DND-41 (cell line): ENCODE measurements around the gene MYO1B.

Source experiments
- ATAC-seq: fragments of 200-7000 bp; cut with Tn5 transposase; 3 replicates; pipeline ENCODE4 v1.9.1; 2021; ENCODE audit warnings: low read depth; ENCODE audit not compliant: insufficient read depth
- DNase-seq: peaks from one replicate; pipeline ENCODE4 v3.0.0-alpha.2; 2020
- H2AFZ ChIP-seq: 2 replicates; pipeline ENCODE4 v1.6.0; 2012; ENCODE audit warnings: low read depth, low read length
- H3K27ac ChIP-seq: 2 replicates; pipeline ENCODE4 v1.5.1; 2012; ENCODE audit warnings: low read length, inconsistent platforms
- H3K27me3 ChIP-seq: fragments of 200-600 bp; sonication (generic); 2 replicates; pipeline ENCODE4 v1.6.0; 2012; ENCODE audit warnings: low read length, mild to moderate bottlenecking, inconsistent platforms; ENCODE audit not compliant: insufficient read depth, poor library complexity
- H3K36me3 ChIP-seq: 2 replicates; pipeline ENCODE4 v1.5.1; 2012; ENCODE audit warnings: low read length, inconsistent platforms; ENCODE audit not compliant: insufficient read depth
- H3K4me1 ChIP-seq: 2 replicates; pipeline ENCODE4 v1.5.1; 2012; ENCODE audit warnings: mild to moderate bottlenecking, low read length; ENCODE audit not compliant: insufficient read depth
- H3K4me2 ChIP-seq: 2 replicates; pipeline ENCODE4 v1.6.0; 2012; ENCODE audit warnings: mild to moderate bottlenecking, moderate library complexity, low read length, inconsistent platforms; ENCODE audit not compliant: insufficient read depth
- H3K4me3 ChIP-seq, 2 experiments: fragments of 200-600 bp in 1 of 2; shearing (Covaris generic) in 1 of 2; 2 replicates each; pipeline ENCODE4 v1.5.1; 2012 to 2016; ENCODE audit warnings: inconsistent platforms in 2 of 2, low read length in 2 of 2, mild to moderate bottlenecking in 2 of 2, low read depth in 1 of 2, moderate library complexity in 1 of 2
- H3K79me2 ChIP-seq: 2 replicates; pipeline ENCODE4 v1.6.0; 2012; ENCODE audit warnings: low read length, inconsistent platforms; ENCODE audit not compliant: insufficient read depth
- H3K9ac ChIP-seq: 2 replicates; pipeline ENCODE4 v1.6.0; 2012; ENCODE audit warnings: low read depth, mild to moderate bottlenecking, inconsistent platforms, low read length, moderate library complexity
- H3K9me3 ChIP-seq: 2 replicates; pipeline ENCODE4 v1.5.1; 2012; ENCODE audit warnings: low read length, moderate library complexity, mild to moderate bottlenecking, inconsistent platforms; ENCODE audit not compliant: insufficient read depth, severe bottlenecking
- H4K20me1 ChIP-seq: 2 replicates; pipeline ENCODE4 v1.6.0; 2012; ENCODE audit warnings: low read length; ENCODE audit not compliant: insufficient read depth
- EZH2 ChIP-seq: IDR thresholded peaks from 3 replicates; pipeline ENCODE4 v1.6.1; 2012; ENCODE audit warnings: borderline replicate concordance, low read depth, mild to moderate bottlenecking, moderate library complexity, low read length, inconsistent platforms; ENCODE audit not compliant: severe bottlenecking
- TF ChIP-seq, protein P1 (sequence below): IDR thresholded peaks from 2 replicates; pipeline ENCODE4 v1.5.1; 2012; ENCODE audit warnings: borderline replicate concordance, low read length, moderate library complexity, mild to moderate bottlenecking; ENCODE audit not compliant: poor library complexity, severe bottlenecking; ENCODE audit errors: extremely low read depth

Gene MYO1B

DNA sequence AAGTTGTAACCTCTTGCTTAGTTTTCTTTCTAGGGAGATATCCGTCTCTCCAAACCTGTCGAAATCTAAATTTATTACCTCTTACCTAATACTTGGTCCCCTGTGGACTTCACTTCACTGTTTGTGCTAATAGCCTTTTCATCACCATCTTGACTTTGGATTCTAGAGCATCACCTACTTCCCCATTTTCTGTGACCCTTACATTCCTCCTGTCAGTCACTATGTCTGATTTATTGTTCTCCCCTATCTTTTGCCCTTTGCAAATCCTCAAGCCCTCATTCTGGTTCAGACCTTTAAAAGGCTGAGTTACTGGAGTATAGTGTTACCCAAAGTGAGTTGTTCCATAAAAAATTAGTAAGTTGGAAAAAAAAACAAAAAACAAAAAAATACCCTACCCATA, 7.5 kb downstream of the MYO1B start:
- ATAC-seq (no peak), DNase-seq (no peak)
- no peaks in the 10 kb centered on the region for H3K27me3 ChIP-seq
- no peaks in the 10 kb centered on the region for H3K36me3 ChIP-seq
- peaks cover 5% of the 10 kb centered on the region; the same call in 1 of the 2 replicates for H4K20me1 ChIP-seq
- H3K4me3 ChIP-seq, result no peak overlapping the region
- no peaks in the 10 kb centered on the region for H3K9me3 ChIP-seq
- H2AFZ ChIP-seq, result no peak overlapping the region
- TF ChIP-seq, protein P1, sequence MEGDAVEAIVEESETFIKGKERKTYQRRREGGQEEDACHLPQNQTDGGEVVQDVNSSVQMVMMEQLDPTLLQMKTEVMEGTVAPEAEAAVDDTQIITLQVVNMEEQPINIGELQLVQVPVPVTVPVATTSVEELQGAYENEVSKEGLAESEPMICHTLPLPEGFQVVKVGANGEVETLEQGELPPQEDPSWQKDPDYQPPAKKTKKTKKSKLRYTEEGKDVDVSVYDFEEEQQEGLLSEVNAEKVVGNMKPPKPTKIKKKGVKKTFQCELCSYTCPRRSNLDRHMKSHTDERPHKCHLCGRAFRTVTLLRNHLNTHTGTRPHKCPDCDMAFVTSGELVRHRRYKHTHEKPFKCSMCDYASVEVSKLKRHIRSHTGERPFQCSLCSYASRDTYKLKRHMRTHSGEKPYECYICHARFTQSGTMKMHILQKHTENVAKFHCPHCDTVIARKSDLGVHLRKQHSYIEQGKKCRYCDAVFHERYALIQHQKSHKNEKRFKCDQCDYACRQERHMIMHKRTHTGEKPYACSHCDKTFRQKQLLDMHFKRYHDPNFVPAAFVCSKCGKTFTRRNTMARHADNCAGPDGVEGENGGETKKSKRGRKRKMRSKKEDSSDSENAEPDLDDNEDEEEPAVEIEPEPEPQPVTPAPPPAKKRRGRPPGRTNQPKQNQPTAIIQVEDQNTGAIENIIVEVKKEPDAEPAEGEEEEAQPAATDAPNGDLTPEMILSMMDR, result no peak
- no peak for TF ChIP-seq EZH2
- no peak overlapping the region for H3K4me2 ChIP-seq
- H3K9ac ChIP-seq, result no peak overlapping the region
- H3K79me2 ChIP-seq, result 0 out of 2 replicates have a peak, but pooled peaks cover 2% of the 10 kb centered on the region
- no peak overlapping the region for H3K27ac ChIP-seq
- H3K4me1 ChIP-seq, result no peaks in the 10 kb centered on the region

DNA sequence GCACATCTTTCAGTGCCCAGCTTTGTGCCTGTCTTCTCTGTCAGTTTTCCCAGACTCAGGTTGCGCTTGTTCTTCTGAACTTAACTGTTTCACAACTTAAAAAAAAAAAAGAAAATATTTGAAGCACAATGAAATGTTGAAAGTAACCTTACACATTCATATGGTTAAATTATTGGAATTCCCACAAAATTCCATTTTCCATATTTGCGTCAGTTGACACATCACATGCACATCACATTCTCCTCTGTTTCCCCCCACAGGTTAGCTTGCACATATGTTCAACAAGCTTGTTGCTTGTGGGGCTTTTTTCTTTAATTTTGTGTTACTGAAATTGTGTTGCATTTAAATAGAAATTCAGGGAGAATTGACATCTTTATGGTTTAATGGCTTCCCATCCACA, 8.3 kb downstream of the MYO1B start:
- Histone ChIP-seq H4K20me1 (peaks cover 5% of the 10 kb centered on the region; the same call in 1 of the 2 replicates), H3K9me3 (no peaks in the 10 kb centered on the region), H3K4me3 (no peak overlapping the region), H3K27me3 (no peaks in the 10 kb centered on the region), H3K27ac (no peak overlapping the region), H3K79me2 (0 out of 2 replicates have a peak, but pooled peaks cover 2% of the 10 kb centered on the region), H2AFZ (no peak overlapping the region), H3K4me1 (no peaks in the 10 kb centered on the region), H3K36me3 (no peaks in the 10 kb centered on the region), H3K9ac (no peak overlapping the region), H3K4me2 (no peak overlapping the region)
- no peak for ATAC-seq
- TF ChIP-seq, protein P1, result no peak
- TF ChIP-seq EZH2, result no peak
- DNase-seq, result no peak

DNA sequence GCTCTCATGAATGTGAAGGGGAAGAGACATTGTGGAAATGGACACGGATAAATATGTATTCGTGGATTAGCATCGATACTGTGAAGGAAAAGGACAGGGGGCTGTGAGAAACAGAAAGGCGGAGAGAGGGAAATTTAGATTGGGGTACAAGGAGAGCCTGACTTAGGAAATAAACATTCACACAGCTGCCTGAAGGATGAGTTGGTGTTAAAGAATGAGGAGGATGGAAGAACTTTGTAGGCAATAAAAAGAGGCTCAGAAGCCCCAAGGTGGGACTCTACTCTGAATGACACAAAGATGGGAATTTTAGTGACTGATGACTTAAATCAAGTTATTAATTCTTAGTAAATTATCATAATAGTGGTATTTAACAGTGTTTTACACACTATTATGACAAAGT, 10.1 kb downstream of the MYO1B start:
- Histone ChIP-seq H3K27me3 (no peaks in the 10 kb centered on the region), H3K4me1 (no peaks in the 10 kb centered on the region), H3K9ac (no peak overlapping the region), H3K4me3 (no peak overlapping the region), H3K79me2 (0 out of 2 replicates have a peak, but pooled peaks cover 2% of the 10 kb centered on the region), H2AFZ (no peak overlapping the region), H3K27ac (no peak overlapping the region), H4K20me1 (peaks cover 4% of the 10 kb centered on the region; the same call in 1 of the 2 replicates), H3K4me2 (no peak overlapping the region), H3K36me3 (no peaks in the 10 kb centered on the region), H3K9me3 (no peaks in the 10 kb centered on the region)
- DNase-seq (no peak), ATAC-seq (no peak)
- no peak for TF ChIP-seq EZH2
- TF ChIP-seq, protein P1, result no peak

DNA sequence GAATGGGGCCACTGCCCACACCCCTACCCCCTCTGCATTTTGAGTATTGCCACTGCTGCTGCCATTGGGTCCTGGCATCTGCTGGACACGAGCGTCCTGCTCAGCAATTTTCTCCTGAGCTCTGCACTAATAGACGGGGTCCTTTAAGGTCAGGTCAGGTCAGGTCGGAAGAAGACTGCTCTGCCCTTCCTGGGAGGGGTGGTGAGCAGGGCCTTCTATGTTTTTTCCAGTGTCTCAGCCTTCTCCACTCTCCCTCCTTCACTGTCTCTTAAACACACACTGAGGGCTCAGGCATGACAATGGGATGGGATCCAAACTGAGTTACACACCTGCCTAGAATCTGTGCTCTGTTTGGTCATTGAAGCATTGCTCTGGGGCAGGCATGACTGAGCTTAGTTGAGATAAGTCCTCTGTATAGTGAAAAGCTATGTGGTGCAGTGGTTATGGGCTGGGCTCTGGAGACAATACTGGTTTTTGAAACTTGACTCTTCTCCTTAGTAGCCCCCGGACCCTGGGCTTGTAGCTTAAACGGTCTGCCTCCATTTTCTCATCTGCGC, 10.6 kb downstream of the MYO1B start:
- H3K9me3 ChIP-seq, result no peaks in the 10 kb centered on the region
- 0 out of 2 replicates have a peak, but pooled peaks cover 2% of the 10 kb centered on the region for H3K79me2 ChIP-seq
- no peaks in the 10 kb centered on the region for H3K4me1 ChIP-seq
- no peak overlapping the region for H2AFZ ChIP-seq
- no peak for DNase-seq
- no peak overlapping the region for H3K4me2 ChIP-seq
- H3K27ac ChIP-seq, result no peak overlapping the region
- ATAC-seq, result no peak
- no peak overlapping the region for H3K9ac ChIP-seq
- no peaks in the 10 kb centered on the region for H3K27me3 ChIP-seq
- no peaks in the 10 kb centered on the region for H3K36me3 ChIP-seq
- H4K20me1 ChIP-seq, result no peaks in the 10 kb centered on the region
- H3K4me3 ChIP-seq, result no peak overlapping the region
- TF ChIP-seq, protein P1, result no peak
- no peak for TF ChIP-seq EZH2
